22Rv1 (cell line): Measurements from ENCODE around the gene CLEC11A.

Experiments used
- H3K27ac ChIP-seq: fragments of 450-650 bp; 2 replicates; pipeline ENCODE4 v1.5.1; 2017
- ZFX ChIP-seq: fragments of 450-650 bp; IDR thresholded peaks from 2 replicates; pipeline ENCODE4 v1.6.1; 2017; ENCODE audit warnings: antibody characterized with exemption, borderline replicate concordance
- TF ChIP-seq, protein P1 (sequence below): fragments of 450-650 bp; IDR thresholded peaks from 2 replicates; pipeline ENCODE4 v1.5.1; 2017; ENCODE audit warnings: mild to moderate bottlenecking

CLEC11A gene

GRCh38 chr19:50716178-50717025 lies 6.8 kb upstream of the CLEC11A start:
- no peak overlapping the region for H3K27ac ChIP-seq
- TF ChIP-seq, protein P1, sequence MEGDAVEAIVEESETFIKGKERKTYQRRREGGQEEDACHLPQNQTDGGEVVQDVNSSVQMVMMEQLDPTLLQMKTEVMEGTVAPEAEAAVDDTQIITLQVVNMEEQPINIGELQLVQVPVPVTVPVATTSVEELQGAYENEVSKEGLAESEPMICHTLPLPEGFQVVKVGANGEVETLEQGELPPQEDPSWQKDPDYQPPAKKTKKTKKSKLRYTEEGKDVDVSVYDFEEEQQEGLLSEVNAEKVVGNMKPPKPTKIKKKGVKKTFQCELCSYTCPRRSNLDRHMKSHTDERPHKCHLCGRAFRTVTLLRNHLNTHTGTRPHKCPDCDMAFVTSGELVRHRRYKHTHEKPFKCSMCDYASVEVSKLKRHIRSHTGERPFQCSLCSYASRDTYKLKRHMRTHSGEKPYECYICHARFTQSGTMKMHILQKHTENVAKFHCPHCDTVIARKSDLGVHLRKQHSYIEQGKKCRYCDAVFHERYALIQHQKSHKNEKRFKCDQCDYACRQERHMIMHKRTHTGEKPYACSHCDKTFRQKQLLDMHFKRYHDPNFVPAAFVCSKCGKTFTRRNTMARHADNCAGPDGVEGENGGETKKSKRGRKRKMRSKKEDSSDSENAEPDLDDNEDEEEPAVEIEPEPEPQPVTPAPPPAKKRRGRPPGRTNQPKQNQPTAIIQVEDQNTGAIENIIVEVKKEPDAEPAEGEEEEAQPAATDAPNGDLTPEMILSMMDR: no peak
- no peak for TF ChIP-seq ZFX

- TF ChIP-seq ZFX: no peak
- TF ChIP-seq, protein P1: no peak
- no peak overlapping the region for H3K27ac ChIP-seq
These were observed 6.0 kb upstream of the CLEC11A start for GRCh38 chr19:50717026-50717723.

DNA sequence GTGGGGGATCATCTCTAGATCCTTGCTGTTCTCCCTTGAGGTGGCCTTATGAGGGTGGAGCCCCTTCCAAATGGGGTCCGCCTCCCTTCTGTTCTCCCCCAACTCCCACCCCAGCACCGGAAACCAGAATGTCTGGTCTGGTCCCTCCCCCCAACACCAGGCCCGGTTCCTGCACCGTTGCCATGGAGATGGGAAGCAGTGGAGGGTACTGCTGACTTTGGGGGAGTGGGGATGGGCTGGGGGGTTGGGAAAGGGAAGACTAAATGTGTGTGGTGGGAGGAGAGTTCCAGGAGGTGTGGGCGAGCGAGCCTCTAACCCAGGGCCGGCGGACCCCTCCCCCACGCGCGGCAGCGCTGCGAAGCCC lies 5.3 kb upstream of the CLEC11A start:
- H3K27ac ChIP-seq: no peak overlapping the region
- TF ChIP-seq, protein P1: no peak
- no peak for TF ChIP-seq ZFX

DNA sequence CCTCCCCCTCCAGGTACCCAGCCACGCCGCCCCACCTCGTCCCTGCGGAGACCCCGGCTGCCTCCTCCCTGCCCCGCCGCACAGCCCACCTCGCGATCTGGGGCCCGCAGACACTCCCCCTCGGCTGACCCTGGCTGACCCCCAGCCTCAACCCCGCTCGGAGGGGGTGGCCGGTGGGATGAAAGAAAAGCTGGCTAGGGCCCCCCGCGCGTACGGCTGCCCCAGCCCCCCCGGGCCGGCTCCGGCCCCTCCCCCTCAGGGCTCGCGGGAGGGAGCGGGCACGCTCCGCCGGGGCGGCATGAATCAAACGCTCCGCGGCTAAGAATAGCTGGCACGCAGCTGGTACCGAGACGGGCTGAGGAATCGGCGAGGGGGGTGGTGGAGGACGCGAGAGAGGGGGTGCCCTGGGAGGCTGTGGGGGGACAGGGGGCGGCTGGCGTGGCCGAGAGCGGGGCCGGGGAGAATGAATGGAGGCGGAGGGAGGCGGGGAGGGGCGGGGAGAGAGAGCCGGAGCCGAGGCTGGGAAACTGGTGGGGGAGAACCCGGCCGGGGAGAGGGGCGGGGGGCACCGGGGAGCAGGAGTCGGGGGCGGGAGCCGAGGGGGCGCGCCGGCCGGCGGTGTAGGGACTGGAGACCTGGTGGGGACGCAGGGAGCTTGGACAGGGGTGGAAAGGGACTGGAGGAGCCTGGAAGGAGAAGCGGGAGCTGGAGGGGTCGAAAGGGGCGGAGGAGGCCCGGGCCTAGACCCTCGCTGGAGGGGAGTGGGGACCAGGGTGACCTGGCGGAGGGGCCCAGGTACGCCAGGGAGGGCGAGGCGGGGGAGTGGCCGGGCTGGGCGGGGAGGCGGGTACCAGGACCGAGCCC lies 4.7 kb upstream of the CLEC11A start:
- H3K27ac ChIP-seq: no peak overlapping the region

DNA sequence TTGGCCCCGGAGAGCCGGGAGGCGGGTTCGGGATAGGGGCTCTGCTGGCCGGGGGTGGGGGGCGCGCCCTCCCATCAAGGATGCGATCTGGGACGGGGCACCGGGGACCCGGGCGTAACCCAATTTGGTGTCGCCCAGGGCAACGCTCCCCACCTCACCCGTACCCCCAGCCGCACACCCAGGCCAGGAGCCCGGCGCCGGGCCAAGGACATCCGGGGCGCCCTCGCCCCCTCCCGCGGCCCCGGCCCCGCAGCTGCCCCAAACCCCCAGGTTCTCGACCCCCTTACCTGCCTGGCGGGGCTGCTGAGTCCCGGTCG lies 4.1 kb upstream of the CLEC11A start:
- TF ChIP-seq ZFX: no peak
- TF ChIP-seq, protein P1: no peak
- H3K27ac ChIP-seq: no peak overlapping the region

More for the DNA sequence above, 4.7 kb upstream of the CLEC11A start:
- TF ChIP-seq, protein P1: no peak
- no peak for TF ChIP-seq ZFX

GRCh38 chr19:50719566-50719965 lies 3.6 kb upstream of the CLEC11A start, which contains the start of gene SHANK1:
Gene SHANK1 (minus strand): TSS chr19:50719802. CDS start chr19:50716919, 2,883 bp downstream.
- no peak within 1 kb of the TSS for H3K27ac ChIP-seq
- no peak for TF ChIP-seq ZFX
- TF ChIP-seq, protein P1: no peak
